PC-3 (cell line): ENCODE results near the gene CARHSP1. TPM values are rescaled to one million over a fixed set of nuclear protein-coding genes. Genes with fewer than 3 reads are reported as not detected.
"Not testable (repeated sequence)": the region's sequence is repeated elsewhere in the genome, so short reads cannot be mapped to it uniquely, and the experiment has no call there.

Experiments used
- ATAC-seq: fragments of 200-7000 bp; cut with Tn5 transposase; 2 replicates; pipeline ENCODE4 v1.9.1; 2020; ENCODE audit warnings: mild to moderate bottlenecking, moderate library complexity
- BruUV-seq: library from RNA; stranded (reverse); fragments of 400-500 nt; replicated peaks from 2 replicates; lab custom pipeline; 2021; lab: Mats Ljungman, UMichigan
- CTCF ChIA-PET: fragments of 300-600 bp; sonication (Branson Sonifier 250); formaldehyde crosslinking; loops from one replicate; lab custom pipeline; 2022; ENCODE audit warnings: antibody characterized with exemption; lab: Charles Lee
- POLR2A ChIA-PET: fragments of 300-600 bp; sonication (Branson Sonifier 250); formaldehyde crosslinking; loops from one replicate; lab custom pipeline; 2022; ENCODE audit warnings: antibody characterized with exemption; ENCODE audit not compliant: unreplicated experiment; lab: Charles Lee
- DNase-seq: peaks from one replicate; pipeline ENCODE4 v3.0.0-alpha.2; 2015
- H2AFZ ChIP-seq: fragments of 300-600 bp; sonication (generic); 2 replicates; pipeline ENCODE4 v1.6.0; 2016; ENCODE audit warnings: antibody characterized with exemption, low read length
- H3F3A ChIP-seq: fragments of 300-600 bp; sonication (generic); one replicate; pipeline ENCODE4 v1.6.0; 2017; ENCODE audit warnings: antibody characterized with exemption, low read length, control low read depth, mild to moderate bottlenecking; ENCODE audit not compliant: unreplicated experiment
- H3K27ac ChIP-seq: fragments of 300-600 bp; sonication (generic); 2 replicates; pipeline ENCODE4 v1.5.1; 2016; ENCODE audit warnings: mild to moderate bottlenecking, low read length
- H3K27me3 ChIP-seq: fragments of 300-600 bp; sonication (generic); 2 replicates; pipeline ENCODE4 v1.6.1; 2016; ENCODE audit warnings: low read length, mixed read lengths
- H3K36me3 ChIP-seq: fragments of 300-600 bp; sonication (generic); 2 replicates; pipeline ENCODE4 v1.6.1; 2016; ENCODE audit warnings: low read depth, mixed run types, low read length, mixed read lengths
- H3K4me1 ChIP-seq: fragments of 300-600 bp; sonication (generic); 2 replicates; pipeline ENCODE4 v1.5.1; 2016; ENCODE audit warnings: low read length; ENCODE audit not compliant: insufficient read depth
- H3K4me2 ChIP-seq: fragments of 300-600 bp; sonication (generic); 2 replicates; pipeline ENCODE4 v1.6.0; 2016; ENCODE audit warnings: low read length
- H3K4me3 ChIP-seq: fragments of 300-600 bp; sonication (generic); 2 replicates; pipeline ENCODE4 v1.5.1; 2016; ENCODE audit warnings: mild to moderate bottlenecking, low read length, mixed read lengths
- H3K79me2 ChIP-seq: fragments of 300-600 bp; sonication (generic); 2 replicates; pipeline ENCODE4 v1.6.1; 2017; ENCODE audit warnings: low read length, mixed read lengths
- H3K9ac ChIP-seq: fragments of 300-600 bp; sonication (generic); 2 replicates; pipeline ENCODE4 v1.6.0; 2016; ENCODE audit warnings: mild to moderate bottlenecking, low read length
- H3K9me2 ChIP-seq: fragments of 300-600 bp; sonication (generic); replicated peaks from 2 replicates; pipeline ENCODE4 v1.6.1; 2016; ENCODE audit warnings: mixed run types, low read length, mixed read lengths
- H3K9me3 ChIP-seq: fragments of 300-600 bp; sonication (generic); 2 replicates; pipeline ENCODE4 v1.6.1; 2016; ENCODE audit warnings: low read length, mixed read lengths
- H4K20me1 ChIP-seq: fragments of 300-600 bp; sonication (generic); 2 replicates; pipeline ENCODE4 v1.6.1; 2016; ENCODE audit warnings: low read length, mixed read lengths
- EZH2 ChIP-seq: fragments of 300-600 bp; sonication (generic); IDR thresholded peaks from one replicate; pipeline ENCODE4 v1.6.1; 2017; ENCODE audit warnings: antibody characterized with exemption, mild to moderate bottlenecking, low read length; ENCODE audit not compliant: unreplicated experiment
- EZH2phosphoT487 ChIP-seq: fragments of 300-600 bp; sonication (generic); IDR thresholded peaks from 2 replicates; pipeline ENCODE4 v1.6.1; 2018; ENCODE audit warnings: mild to moderate bottlenecking, antibody characterized with exemption, low read length, borderline replicate concordance
- intact Hi-C: fragments of 100-400 bp; cut with micrococcal nuclease; formaldehyde crosslinking; loops from 2 replicates; pipeline ENCODE4 v1.9.0; 2023
- total RNA-seq: library from RNA; depleted of rRNA; stranded (reverse); fragments of >200 nt; gene quantifications from 2 replicates; pipeline ENCODE4 v1.2.3, GENCODE V29; 2014
- TF ChIP-seq, protein P1 (sequence below): fragments of 300-600 bp; sonication (generic); conservative IDR thresholded peaks from 2 replicates; pipeline ENCODE4 v1.5.1; 2017; ENCODE audit warnings: antibody characterized with exemption, low read depth, mild to moderate bottlenecking, low read length

The CARHSP1 gene
- total RNA-seq, 1 experiment from 2014 or later: 142 TPM

- Histone ChIP-seq H3K9me2 (no peaks in the 10 kb centered on the region), H3K4me2 (no peak overlapping the region), H3K27ac (no peak overlapping the region), H3K27me3 (no peaks in the 10 kb centered on the region), H3K4me3 (no peak overlapping the region), H3F3A (peaks cover 5% of the 10 kb centered on the region), H2AFZ (no peak overlapping the region), H4K20me1 (no peaks in the 10 kb centered on the region), H3K36me3 (no peaks in the 10 kb centered on the region), H3K4me1 (peaks cover 19% of the 10 kb centered on the region), H3K9ac (no peak overlapping the region), H3K9me3 (no peaks in the 10 kb centered on the region), H3K79me2 (peaks cover under 1% of the 10 kb centered on the region; the same call in 1 of the 2 replicates)
- TF ChIP-seq EZH2phosphoT487 (no peak), EZH2 (no peak)
- TF ChIP-seq, protein P1, sequence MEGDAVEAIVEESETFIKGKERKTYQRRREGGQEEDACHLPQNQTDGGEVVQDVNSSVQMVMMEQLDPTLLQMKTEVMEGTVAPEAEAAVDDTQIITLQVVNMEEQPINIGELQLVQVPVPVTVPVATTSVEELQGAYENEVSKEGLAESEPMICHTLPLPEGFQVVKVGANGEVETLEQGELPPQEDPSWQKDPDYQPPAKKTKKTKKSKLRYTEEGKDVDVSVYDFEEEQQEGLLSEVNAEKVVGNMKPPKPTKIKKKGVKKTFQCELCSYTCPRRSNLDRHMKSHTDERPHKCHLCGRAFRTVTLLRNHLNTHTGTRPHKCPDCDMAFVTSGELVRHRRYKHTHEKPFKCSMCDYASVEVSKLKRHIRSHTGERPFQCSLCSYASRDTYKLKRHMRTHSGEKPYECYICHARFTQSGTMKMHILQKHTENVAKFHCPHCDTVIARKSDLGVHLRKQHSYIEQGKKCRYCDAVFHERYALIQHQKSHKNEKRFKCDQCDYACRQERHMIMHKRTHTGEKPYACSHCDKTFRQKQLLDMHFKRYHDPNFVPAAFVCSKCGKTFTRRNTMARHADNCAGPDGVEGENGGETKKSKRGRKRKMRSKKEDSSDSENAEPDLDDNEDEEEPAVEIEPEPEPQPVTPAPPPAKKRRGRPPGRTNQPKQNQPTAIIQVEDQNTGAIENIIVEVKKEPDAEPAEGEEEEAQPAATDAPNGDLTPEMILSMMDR: peak; percentile 34
- ATAC-seq (no peak), DNase-seq (no peak)
- no TSS peak for BruUV-seq
- intact Hi-C loops: no loop called here
- CTCF ChIA-PET: no interaction called here
- POLR2A ChIA-PET: no interaction called here
These were observed 4.4 kb upstream of the CARHSP1 start for GRCh38 chr16:8872967-8873865.

DNA sequence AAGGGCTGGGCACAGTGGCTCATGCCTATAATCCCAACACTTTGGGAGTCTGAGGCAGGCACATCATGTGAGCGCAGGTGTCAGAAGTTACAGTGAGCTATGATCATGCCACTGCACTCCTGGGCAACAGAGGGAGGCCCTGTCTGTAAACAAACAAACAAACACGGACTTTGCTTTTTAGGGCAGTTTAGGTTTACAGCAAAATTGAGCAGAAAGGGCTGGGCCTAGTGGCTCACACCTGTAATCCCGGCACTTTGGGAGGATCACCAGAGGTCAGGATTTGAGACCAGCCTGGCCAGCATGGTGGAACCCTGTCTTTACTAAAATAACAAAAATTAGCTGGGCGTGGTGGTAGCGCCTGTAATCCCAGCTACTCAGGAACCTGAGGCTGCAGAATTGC, 3.3 kb upstream of the CARHSP1 start:
- DNase-seq: no peak
- Histone ChIP-seq H3K27ac (no peak overlapping the region), H3K36me3 (no peaks in the 10 kb centered on the region), H3K79me2 (peaks cover 12% of the 10 kb centered on the region), H3K27me3 (no peaks in the 10 kb centered on the region), H3K9me2 (no peaks in the 10 kb centered on the region), H4K20me1 (peaks cover 10% of the 10 kb centered on the region; the same call in 1 of the 2 replicates), H3K4me1 (peaks cover 14% of the 10 kb centered on the region), H3K4me2 (no peak overlapping the region), H3F3A (peaks cover 5% of the 10 kb centered on the region), H3K9me3 (no peaks in the 10 kb centered on the region), H2AFZ (no peak overlapping the region), H3K4me3 (no peak overlapping the region), H3K9ac (no peak overlapping the region)
- ATAC-seq: no peak
- intact Hi-C loops: no loop called here
- CTCF ChIA-PET: interaction anchor here (0.7 kb wide), 1 partner anchor 64 kb away, joined by 4 read pairs; no protein-coding TSS in a partner anchor
- BruUV-seq: no TSS peak
- POLR2A ChIA-PET: no interaction called here
- TF ChIP-seq EZH2phosphoT487 (no peak), EZH2 (no peak)
- TF ChIP-seq, protein P1: no peak

- H3K4me1 ChIP-seq: peaks cover 19% of the 10 kb centered on the region
- H3K9ac ChIP-seq, POLR2A ChIA-PET, H3K36me3 ChIP-seq, H2AFZ ChIP-seq, H3K9me2 ChIP-seq, H3K4me2 ChIP-seq, H3F3A ChIP-seq, H3K27me3 ChIP-seq, H3K27ac ChIP-seq, BruUV-seq, CTCF ChIA-PET, H3K9me3 ChIP-seq, DNase-seq, H3K4me3 ChIP-seq, ATAC-seq: not testable (repeated sequence)
- intact Hi-C loops: loop anchor here (5.0 kb wide), 1 partner anchor 73 kb away; the partner anchor contains the start of genes PMM2 and TMEM186
- H3K79me2 ChIP-seq: peaks cover 33% of the 10 kb centered on the region
- peaks cover 21% of the 10 kb centered on the region; the same call in 1 of the 2 replicates for H4K20me1 ChIP-seq
These were observed 1.1 kb upstream of the CARHSP1 start for GRCh38 chr16:8869988-8870241.
